Measurements from ENCODE around the gene DNASE1L2.

DNASE1L2 gene

DNA sequence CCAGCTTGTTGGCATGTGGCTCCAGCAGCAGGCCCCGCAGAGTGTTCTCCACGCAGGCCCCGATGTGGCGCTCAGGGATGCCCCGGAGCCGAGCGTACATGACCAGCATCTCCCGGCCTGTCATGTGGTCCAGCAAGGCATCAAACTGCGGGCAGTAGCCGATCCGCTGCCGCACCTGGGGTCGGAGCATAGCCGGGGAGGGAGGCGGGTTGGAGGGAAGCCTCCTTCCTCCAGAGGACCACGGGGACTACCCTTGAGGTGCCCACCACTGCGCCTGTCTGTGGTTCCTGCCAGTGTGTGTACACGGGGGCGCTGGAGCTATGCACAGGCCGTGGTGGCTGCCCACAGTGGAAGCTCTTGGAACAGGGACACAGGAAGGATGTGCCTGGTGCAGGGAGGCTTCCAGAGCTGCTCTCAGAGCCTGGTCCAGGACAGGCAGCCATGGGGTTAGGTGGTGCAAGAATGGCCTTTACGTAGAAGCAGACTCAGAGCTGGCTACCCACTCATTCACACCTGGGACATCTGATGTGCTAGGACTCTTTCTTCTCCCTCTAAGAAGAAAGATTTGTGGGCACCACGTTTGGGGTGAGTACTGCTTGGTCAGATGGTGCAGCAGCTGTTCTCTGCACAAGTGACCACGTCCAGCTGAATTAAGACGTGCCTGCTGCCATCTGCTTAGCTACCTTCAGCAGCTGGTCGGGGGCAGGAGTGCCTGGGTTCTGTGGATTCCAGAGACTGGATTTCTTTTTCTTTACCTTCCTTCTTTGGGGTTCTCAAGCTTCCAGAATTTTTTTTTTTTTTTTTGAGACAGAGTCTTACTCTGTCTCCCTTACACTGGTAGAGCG, 42.9 kb downstream of the DNASE1L2 start:
- no peaks in the 10 kb centered on the region for H3K4me1 ChIP-seq
- H3K9me3 ChIP-seq = no peaks in the 10 kb centered on the region
- no peak for DNase-seq
- no peak overlapping the region for H3K4me3 ChIP-seq (ENCODE audit: low read depth, low read length)
- H3K27me3 ChIP-seq = no peaks in the 10 kb centered on the region
- no peak for TF ChIP-seq CTCF (IDR thresholded peaks at IDR 0.05; ENCODE audit: low read depth, low read length)
- H3K36me3 ChIP-seq = peaks cover 61% of the 10 kb centered on the region

DNA sequence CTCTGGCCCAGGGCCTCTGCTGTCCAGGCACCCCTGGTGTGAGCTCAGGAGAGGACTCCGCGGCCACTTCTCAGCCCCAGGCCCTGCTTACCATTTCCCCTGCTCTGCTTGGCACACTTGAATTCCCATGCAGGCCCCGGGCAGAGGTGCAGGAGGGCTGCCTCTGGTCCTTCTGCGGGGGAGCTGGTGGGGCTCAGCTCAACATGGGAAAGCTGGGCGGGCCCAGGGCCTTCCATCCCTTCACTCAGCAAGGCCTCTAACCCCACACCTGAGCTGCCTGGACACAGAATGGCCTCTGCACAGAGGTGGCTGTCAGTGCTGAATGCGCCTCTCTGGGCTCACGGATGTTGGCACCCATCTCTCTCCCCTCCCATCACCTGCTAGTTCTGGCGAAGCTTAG, 44.2 kb downstream of the DNASE1L2 start:
- Histone ChIP-seq H3K9me3 (no peaks in the 10 kb centered on the region), H3K4me1 (no peaks in the 10 kb centered on the region), H3K27me3 (no peaks in the 10 kb centered on the region), H3K4me3 (ENCODE audit: low read depth, low read length) (no peak overlapping the region), H3K36me3 (peaks cover 72% of the 10 kb centered on the region)
- no peak for TF ChIP-seq CTCF (IDR thresholded peaks at IDR 0.05; ENCODE audit: low read depth, low read length)
- no peak for DNase-seq

- Histone ChIP-seq H3K36me3 (peaks cover 69% of the 10 kb centered on the region), H3K4me3 (ENCODE audit: low read depth, low read length) (no peak overlapping the region), H3K27me3 (no peaks in the 10 kb centered on the region), H3K4me1 (no peaks in the 10 kb centered on the region), H3K9me3 (no peaks in the 10 kb centered on the region)
- DNase-seq = no peak
- TF ChIP-seq CTCF (IDR thresholded peaks at IDR 0.05; ENCODE audit: low read depth, low read length) = no peak
Measured at GRCh38 chr16:2280981-2281542, 44.8 kb downstream of the DNASE1L2 start.

- Histone ChIP-seq H3K27me3 (no peaks in the 10 kb centered on the region), H3K4me3 (ENCODE audit: low read depth, low read length) (no peak overlapping the region), H3K36me3 (peaks cover 69% of the 10 kb centered on the region), H3K9me3 (no peaks in the 10 kb centered on the region), H3K4me1 (no peaks in the 10 kb centered on the region)
- DNase-seq = no peak
- no peak for TF ChIP-seq CTCF (IDR thresholded peaks at IDR 0.05; ENCODE audit: low read depth, low read length)
Measured at GRCh38 chr16:2282262-2282661, 46.0 kb downstream of the DNASE1L2 start.

DNA sequence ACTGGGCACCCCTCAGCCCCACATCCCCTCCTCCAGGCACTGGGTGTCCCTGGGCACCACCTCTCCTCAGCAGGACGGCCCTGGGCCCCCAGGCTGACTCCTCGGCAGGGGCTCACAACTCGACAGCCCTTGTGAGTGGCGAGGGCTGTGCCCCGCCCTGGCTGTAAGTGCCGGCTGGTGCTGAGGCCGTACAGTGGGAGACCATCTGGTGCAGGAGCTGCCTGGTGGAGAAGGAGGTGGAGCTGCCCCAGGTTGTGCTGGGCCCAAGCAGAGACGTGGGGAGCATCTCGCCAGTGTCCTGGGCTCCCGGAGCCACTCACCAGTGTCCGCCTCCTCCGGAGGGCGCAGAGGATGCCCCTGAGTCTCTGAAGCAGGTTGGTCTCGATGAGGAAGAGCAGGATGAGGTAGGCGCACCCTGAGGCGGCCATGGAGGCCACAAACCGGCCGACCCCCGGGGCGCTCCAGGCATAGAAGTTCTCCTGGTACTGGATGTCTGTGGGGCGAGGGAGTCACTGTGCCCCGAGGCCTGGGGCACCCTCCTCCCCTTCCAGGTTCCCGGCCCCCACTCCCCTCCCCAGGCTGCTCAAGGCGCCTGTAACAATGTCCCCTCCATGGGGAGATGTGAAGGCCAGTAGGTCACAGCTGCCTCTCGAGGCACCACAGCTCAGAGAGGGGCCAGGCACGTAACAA, 46.8 kb downstream of the DNASE1L2 start:
- no peak overlapping the region for H3K4me3 ChIP-seq (ENCODE audit: low read depth, low read length)
- peaks cover 65% of the 10 kb centered on the region for H3K36me3 ChIP-seq
- TF ChIP-seq CTCF (IDR thresholded peaks at IDR 0.05; ENCODE audit: low read depth, low read length) = no peak
- no peaks in the 10 kb centered on the region for H3K9me3 ChIP-seq
- no peaks in the 10 kb centered on the region for H3K4me1 ChIP-seq
- H3K27me3 ChIP-seq = no peaks in the 10 kb centered on the region
- no peak for DNase-seq
